ENCODE data around the gene SYNE1.

- TF ChIP-seq CTCF (IDR thresholded peaks at IDR 0.05) = no peak
- no peak for TF ChIP-seq POLR2A (IDR thresholded peaks at IDR 0.05)
- no peak for TF ChIP-seq POLR2AphosphoS5 (IDR thresholded peaks at IDR 0.05)
These were observed 251.0 kb downstream of the SYNE1 start for GRCh38 chr6:152386131-152386530.
